Right lobe of liver (tissue), 6 donors: ENCODE data around the gene GATA3. TPM values are rescaled to one million over a fixed set of nuclear protein-coding genes. Genes with fewer than 3 reads are reported as not detected.

Experiments
- ATAC-seq, 4 donors: fragments of 200-7000 bp; cut with Tn5 transposase; one replicate each; pipeline ENCODE4 v1.9.1; 2020; ENCODE audit warnings: mild to moderate bottlenecking in 4 of 4, moderate library complexity in 4 of 4
- DNase-seq, 3 donors: peaks; one replicate each; pipeline ENCODE4 v3.0.0-alpha.2; 2020
- H3K27ac ChIP-seq, 3 donors: fragments of 200-600 bp; one replicate each; pipeline ENCODE4 v1.8.0; 2022
- H3K27me3 ChIP-seq, 2 donors: fragments of 200-600 bp; one replicate each; pipeline ENCODE4 v1.8.0; 2022
- H3K36me3 ChIP-seq, 4 donors: fragments of 200-600 bp; sonication (generic) in 1 of 4; one replicate each; pipeline versions ENCODE4 v1.5.1 to v1.8.0; 2017 to 2022; ENCODE audit warnings: control low read depth in 1 of 4
- H3K4me1 ChIP-seq, 4 donors: fragments of 200-600 bp; sonication (generic) in 1 of 4; one replicate each; pipeline versions ENCODE4 v1.5.1 to v1.8.0; 2017 to 2022; ENCODE audit warnings: control low read depth in 1 of 4
- H3K4me3 ChIP-seq, 3 donors: fragments of 200-600 bp; one replicate each; pipeline ENCODE4 v1.8.0; 2022
- H3K9me3 ChIP-seq, 4 donors: fragments of 200-600 bp; sonication (generic) in 1 of 4; one replicate each; pipeline versions ENCODE4 v1.5.1 to v1.8.0; 2017 to 2022; ENCODE audit warnings: control low read depth in 1 of 4
- CTCF ChIP-seq, 4 donors: fragments of 200-600 bp in 3 of 4; fragments of 450-650 bp in 1 of 4; IDR thresholded peaks; one replicate each; pipeline versions ENCODE4 v1.5.1 to v1.8.0; 2016 to 2022; ENCODE audit warnings: antibody characterized with exemption in 4 of 4, mild to moderate bottlenecking in 2 of 4
- POLR2A ChIP-seq: fragments of 450-650 bp; IDR thresholded peaks from one replicate; pipeline ENCODE4 v1.6.1; 2017; ENCODE audit warnings: antibody characterized with exemption, mild to moderate bottlenecking
- WGBS: methylation state at CpG from one replicate; pipeline ENCODE4 v1.1.6; 2018; ENCODE audit warnings: low coverage, low lambda C conversion rate; ENCODE audit not compliant: insufficient coverage; ENCODE audit errors: missing lambda C conversion rate; 5-methylcytosine and 5-hydroxymethylcytosine counted together
- intact Hi-C, 2 donors: fragments of 100-400 bp; cut with DNase I; formaldehyde crosslinking; loops; one replicate each; pipeline versions ENCODE4 v1.11.2 to v1.14.1; 2022
- total RNA-seq, 6 experiments: library from RNA; depleted of rRNA in 2 of 6; stranded (reverse); fragments of >200 nt in 2 of 6; fragmentation: NEBNext Ultra II Directional in 3 of 6; extraction: Animal tissue kit (Norgen Biotek cat#: 25700) in 3 of 6; gene quantifications; one replicate each; pipeline versions ENCODE4 v1.1.0 to v1.2.4, GENCODE V29; 2016 to 2023
- donor health status: DM: no; HTN: yes; CAD: no.
- donor health status: DM: no; HTN: no; CAD: no.
- donor health status: DM: no; HTN: no; CAD: no.
- donor health status: DM: no; HTN: yes; CAD: no.
- donor health status: DM: no; HTN: yes; CAD: no.

The GATA3 gene
- total RNA-seq, 6 experiments from 2014 or later, result 0.26 to 1.0 (median 0.53) TPM; not detected in 1

- no peak overlapping the region for H3K27ac ChIP-seq
- H3K4me3 ChIP-seq, result no peak overlapping the region
- no peaks in the 10 kb centered on the region for H3K9me3 ChIP-seq
- TF ChIP-seq POLR2A (no peak), CTCF (IDR thresholded peaks at IDR 0.05) (no peak)
- intact Hi-C loops, result no loop called here
- ATAC-seq (no peak), DNase-seq (no peak)
- peaks cover 0 to 17% (median 0%) of the 10 kb centered on the region in 4 donors for H3K4me1 ChIP-seq
- H3K36me3 ChIP-seq, result no peaks in the 10 kb centered on the region
- peaks cover 20 to 65% of the 10 kb centered on the region in 2 donors for H3K27me3 ChIP-seq
- WGBS, result 7% methylated on average over 32 of the region's 32 CpGs
Observed at GRCh38 chr10:8037199-8037801, 17.2 kb upstream of the GATA3 start.

- DNase-seq, result no peak
Observed at GRCh38 chr10:8037941-8038894, 16.3 kb upstream of the GATA3 start.

DNA sequence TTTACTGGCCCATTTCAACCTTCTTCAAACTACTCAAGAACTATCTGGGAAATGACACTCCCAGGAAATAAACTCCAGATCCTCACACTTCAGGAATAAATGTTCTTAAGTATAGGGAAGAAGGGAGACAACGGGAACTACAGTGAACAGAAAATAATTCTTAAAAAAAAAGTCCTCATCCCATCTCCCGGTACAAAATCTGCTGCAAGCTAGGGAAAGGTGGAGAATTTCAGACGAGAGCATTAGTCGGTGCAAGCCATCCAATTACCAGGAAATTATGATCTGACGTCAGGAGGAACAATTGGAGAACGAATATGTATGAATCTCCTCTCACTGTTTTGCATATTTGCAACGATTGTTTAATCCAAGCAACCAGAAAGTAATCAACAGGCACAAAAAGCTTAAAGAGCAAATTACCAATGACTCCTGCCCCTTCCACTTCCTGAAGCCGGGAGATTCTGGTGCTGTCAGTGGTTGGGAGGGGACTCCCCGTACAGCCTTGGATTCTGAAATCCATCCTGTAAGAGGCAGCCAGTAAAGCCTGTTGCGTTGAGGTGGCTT lies 15.1 kb upstream of the GATA3 start:
- Histone ChIP-seq H3K36me3 (no peaks in the 10 kb centered on the region), H3K4me3 (no peak overlapping the region), H3K27ac (no peak overlapping the region), H3K27me3 (peaks cover 25 to 67% of the 10 kb centered on the region in 2 donors), H3K9me3 (no peaks in the 10 kb centered on the region), H3K4me1 (peaks cover 0 to 22% (median 0%) of the 10 kb centered on the region in 4 donors)
- no peak for TF ChIP-seq POLR2A
- no peak for TF ChIP-seq CTCF (IDR thresholded peaks at IDR 0.05)
- DNase-seq, result no peak
- ATAC-seq, result no peak
- 3% methylated on average over 10 of the region's 10 CpGs for WGBS
- intact Hi-C loops, result no loop called here

More at GRCh38 chr10:8037941-8038894, 16.3 kb upstream of the GATA3 start:
- Histone ChIP-seq H3K36me3 (no peaks in the 10 kb centered on the region), H3K9me3 (no peaks in the 10 kb centered on the region), H3K4me1 (peaks cover 0 to 19% (median 0%) of the 10 kb centered on the region in 4 donors), H3K4me3 (no peak overlapping the region), H3K27ac (no peak overlapping the region), H3K27me3 (peaks cover 23 to 66% of the 10 kb centered on the region in 2 donors)
- WGBS, result 7% methylated on average over 22 of the region's 22 CpGs
- intact Hi-C loops, result no loop called here
- peak; percentile 31 to 61 (median 46) for ATAC-seq
- TF ChIP-seq POLR2A (no peak), CTCF (IDR thresholded peaks at IDR 0.05) (no peak)

DNA sequence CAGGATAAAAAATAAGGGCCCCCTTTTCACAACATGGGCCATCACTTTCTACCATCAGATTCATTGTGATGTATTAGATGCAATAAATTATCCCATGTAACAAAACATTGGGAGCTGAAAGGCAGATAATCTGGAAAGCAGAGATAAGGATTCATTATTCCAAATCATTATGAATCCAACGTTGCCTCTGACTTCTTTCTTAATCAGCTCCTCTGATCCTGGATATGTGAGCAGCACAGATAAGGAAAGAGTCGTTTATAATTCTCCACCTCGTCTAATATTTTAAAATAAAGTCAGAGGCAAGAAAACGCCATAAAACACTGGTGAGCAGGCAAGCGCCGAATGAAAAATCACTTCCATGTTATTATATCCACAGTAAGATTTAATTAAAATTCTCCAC lies 13.8 kb upstream of the GATA3 start:
- TF ChIP-seq POLR2A (no peak), CTCF (IDR thresholded peaks at IDR 0.05) (no peak)
- H3K27me3 ChIP-seq, result peaks cover 25 to 69% of the 10 kb centered on the region in 2 donors
- no peaks in the 10 kb centered on the region for H3K36me3 ChIP-seq
- no peak overlapping the region for H3K27ac ChIP-seq
- peaks cover 0 to 18% (median 3%) of the 10 kb centered on the region in 4 donors for H3K4me1 ChIP-seq
- H3K4me3 ChIP-seq, result no peak overlapping the region
- intact Hi-C loops, result no loop called here
- no peak for ATAC-seq
- DNase-seq, result no peak
- WGBS, result 6% methylated on average over 6 of the region's 6 CpGs
- H3K9me3 ChIP-seq, result no peaks in the 10 kb centered on the region
